Ishikawa (cell line): Measurements from ENCODE around the gene IQUB.
A peak's percentile ranks its signal among the peaks of the same experiment; 100 is the strongest.

Experiments used
- CEBPB ChIP-seq: IDR thresholded peaks from 2 replicates; pipeline ENCODE4 v1.6.1; 2012
- CREB1 ChIP-seq: IDR thresholded peaks from 2 replicates; pipeline ENCODE4 v1.6.1; 2012; ENCODE audit warnings: low read depth
- EGR1 ChIP-seq: IDR thresholded peaks from 2 replicates; pipeline ENCODE4 v1.6.1; 2012
- EP300 ChIP-seq: IDR thresholded peaks from 2 replicates; pipeline ENCODE4 v1.6.1; 2012; ENCODE audit warnings: borderline replicate concordance
- MAX ChIP-seq: IDR thresholded peaks from 2 replicates; pipeline ENCODE4 v1.6.1; 2012
- NFIC ChIP-seq: IDR thresholded peaks from 2 replicates; pipeline ENCODE4 v1.6.1; 2012
- TAF1 ChIP-seq: IDR thresholded peaks from 2 replicates; pipeline ENCODE4 v1.6.1; 2012; ENCODE audit warnings: low read depth, mild to moderate bottlenecking
- TCF12 ChIP-seq: IDR thresholded peaks from 2 replicates; pipeline ENCODE4 v1.6.1; 2012; ENCODE audit warnings: low read depth
- USF1 ChIP-seq: IDR thresholded peaks from 2 replicates; pipeline ENCODE4 v1.6.1; 2012

GRCh38 chr7:123557398-123558288, 23.2 kb upstream of the IQUB start, which contains the start of gene NDUFA5:
- no peak for TF ChIP-seq TCF12
- no peak for TF ChIP-seq EP300
- no peak for TF ChIP-seq CEBPB
- TF ChIP-seq NFIC: no peak
- no peak; the same call in 1 of the 2 replicates for TF ChIP-seq MAX
- peak; percentile 10; the same call in 1 of the 2 replicates for TF ChIP-seq EGR1
- TF ChIP-seq CREB1: peak; percentile 81
- peak; percentile 84 for TF ChIP-seq TAF1
- 0 out of 2 replicates have a peak, but pooled peaks have one; percentile 4 for TF ChIP-seq USF1
